ENCODE results near the gene BTG1.

BTG1 gene

DNA sequence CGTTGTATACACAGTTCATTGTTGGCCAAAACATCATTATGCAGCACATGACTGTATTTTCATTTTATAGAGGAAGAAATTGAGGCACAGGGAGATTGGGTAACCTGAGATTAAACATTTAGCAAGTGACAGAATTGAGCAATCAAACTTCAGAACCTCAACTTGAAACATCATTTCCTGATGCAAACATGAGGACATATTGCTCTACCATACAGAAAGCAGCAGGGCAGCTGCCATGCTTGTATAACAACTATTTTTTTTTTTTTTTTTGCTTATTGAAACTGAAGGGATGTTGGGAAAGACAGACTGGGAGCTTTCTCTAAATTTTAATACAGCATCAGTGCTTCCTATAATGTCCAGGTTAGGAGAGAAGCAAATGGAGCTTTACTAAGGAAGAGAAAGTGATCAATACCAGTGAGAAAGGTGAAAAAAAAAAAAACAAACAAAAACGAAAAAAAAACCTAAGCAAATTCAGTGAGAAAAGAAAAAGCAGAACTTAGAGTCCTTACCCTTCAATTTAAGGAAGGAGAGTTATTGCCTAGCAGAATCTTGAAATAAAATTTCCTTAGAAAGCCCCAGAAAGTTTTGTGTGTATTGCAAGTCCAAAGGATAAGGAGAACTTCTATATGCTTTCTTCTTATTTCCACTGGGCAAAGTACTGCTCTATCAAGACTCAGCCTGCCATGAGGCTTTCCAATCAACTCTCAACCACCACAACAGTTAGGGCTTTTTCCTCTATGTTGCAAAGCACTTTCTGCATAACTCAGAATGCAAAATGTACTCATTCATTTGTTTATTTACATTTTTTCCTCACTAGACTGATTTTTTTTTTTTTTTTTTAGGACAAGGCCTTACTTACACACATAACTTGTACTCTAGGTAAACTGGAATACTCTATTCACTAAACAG lies 21.6 kb downstream of the BTG1 start:
- TF ChIP-seq, protein P1, sequence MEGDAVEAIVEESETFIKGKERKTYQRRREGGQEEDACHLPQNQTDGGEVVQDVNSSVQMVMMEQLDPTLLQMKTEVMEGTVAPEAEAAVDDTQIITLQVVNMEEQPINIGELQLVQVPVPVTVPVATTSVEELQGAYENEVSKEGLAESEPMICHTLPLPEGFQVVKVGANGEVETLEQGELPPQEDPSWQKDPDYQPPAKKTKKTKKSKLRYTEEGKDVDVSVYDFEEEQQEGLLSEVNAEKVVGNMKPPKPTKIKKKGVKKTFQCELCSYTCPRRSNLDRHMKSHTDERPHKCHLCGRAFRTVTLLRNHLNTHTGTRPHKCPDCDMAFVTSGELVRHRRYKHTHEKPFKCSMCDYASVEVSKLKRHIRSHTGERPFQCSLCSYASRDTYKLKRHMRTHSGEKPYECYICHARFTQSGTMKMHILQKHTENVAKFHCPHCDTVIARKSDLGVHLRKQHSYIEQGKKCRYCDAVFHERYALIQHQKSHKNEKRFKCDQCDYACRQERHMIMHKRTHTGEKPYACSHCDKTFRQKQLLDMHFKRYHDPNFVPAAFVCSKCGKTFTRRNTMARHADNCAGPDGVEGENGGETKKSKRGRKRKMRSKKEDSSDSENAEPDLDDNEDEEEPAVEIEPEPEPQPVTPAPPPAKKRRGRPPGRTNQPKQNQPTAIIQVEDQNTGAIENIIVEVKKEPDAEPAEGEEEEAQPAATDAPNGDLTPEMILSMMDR (conservative IDR thresholded peaks at IDR 0.05; ENCODE audit: low read length): no peak
- DNase-seq (ENCODE audit: low read depth): peak; percentile 31
- H3K4me3 ChIP-seq (ENCODE audit: low read length): no peak overlapping the region

DNA sequence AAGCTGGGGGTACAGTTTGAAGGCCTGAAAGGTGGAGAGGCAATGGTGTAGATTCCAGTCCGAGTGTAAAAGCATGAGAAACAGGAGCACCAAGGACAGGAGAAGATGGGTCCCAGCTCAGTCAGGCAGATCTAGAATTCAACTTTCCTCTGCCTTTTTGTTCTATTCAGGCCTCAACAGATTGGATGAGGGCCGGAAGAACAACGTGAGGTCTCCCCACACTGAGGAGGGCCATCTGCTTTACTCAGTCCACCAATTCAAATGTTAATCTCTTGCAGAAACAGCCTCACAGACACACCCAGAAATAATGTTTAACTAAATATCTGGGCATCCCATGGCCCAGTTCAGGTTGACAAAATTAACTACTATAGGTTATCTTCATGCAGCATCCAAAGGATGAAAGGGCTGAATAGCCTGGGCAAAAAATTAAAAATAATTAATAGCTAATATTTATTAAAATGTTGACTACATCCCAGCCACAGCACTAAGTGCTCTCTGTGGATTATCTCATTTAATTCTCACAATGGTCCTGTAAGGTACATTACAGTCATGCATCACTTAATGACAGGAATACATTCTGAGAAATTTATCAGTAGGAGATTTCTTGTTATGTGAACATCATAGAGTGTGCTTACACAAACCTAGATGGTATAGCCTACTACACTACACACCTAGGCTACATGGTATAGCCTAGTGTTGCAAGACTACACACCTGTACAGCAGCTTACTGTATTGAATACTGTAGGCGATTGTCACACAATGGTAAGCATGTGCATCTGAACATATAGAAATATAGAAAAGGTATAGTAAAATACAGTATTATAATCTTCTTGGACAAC lies 22.5 kb downstream of the BTG1 start:
- TF ChIP-seq, protein P1 (conservative IDR thresholded peaks at IDR 0.05; ENCODE audit: low read length): no peak
- DNase-seq (ENCODE audit: low read depth): no peak
- no peak overlapping the region for H3K4me3 ChIP-seq (ENCODE audit: low read length)

DNA sequence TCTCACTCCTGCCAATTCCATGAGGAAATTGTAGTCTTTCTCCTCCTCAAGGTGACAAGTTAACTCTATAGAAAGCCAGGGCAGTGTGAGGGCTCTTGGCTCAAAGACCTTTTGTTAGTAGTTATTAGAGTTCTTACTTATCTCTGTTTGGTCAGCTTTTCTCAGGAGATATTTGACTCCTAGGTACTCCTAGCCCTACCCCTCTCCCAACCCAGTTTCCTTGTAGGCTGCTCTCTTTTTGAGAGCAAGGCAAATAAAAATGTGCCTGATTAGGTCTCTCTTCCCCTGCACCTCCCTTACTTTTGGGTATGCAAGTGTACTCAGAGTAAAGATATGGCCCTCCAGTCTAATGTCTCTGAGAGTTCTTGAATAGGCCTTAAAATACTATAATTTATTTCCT lies 23.8 kb downstream of the BTG1 start:
- TF ChIP-seq, protein P1 (conservative IDR thresholded peaks at IDR 0.05; ENCODE audit: low read length): no peak
- no peak overlapping the region for H3K4me3 ChIP-seq (ENCODE audit: low read length)
- no peak for DNase-seq (ENCODE audit: low read depth)

DNA sequence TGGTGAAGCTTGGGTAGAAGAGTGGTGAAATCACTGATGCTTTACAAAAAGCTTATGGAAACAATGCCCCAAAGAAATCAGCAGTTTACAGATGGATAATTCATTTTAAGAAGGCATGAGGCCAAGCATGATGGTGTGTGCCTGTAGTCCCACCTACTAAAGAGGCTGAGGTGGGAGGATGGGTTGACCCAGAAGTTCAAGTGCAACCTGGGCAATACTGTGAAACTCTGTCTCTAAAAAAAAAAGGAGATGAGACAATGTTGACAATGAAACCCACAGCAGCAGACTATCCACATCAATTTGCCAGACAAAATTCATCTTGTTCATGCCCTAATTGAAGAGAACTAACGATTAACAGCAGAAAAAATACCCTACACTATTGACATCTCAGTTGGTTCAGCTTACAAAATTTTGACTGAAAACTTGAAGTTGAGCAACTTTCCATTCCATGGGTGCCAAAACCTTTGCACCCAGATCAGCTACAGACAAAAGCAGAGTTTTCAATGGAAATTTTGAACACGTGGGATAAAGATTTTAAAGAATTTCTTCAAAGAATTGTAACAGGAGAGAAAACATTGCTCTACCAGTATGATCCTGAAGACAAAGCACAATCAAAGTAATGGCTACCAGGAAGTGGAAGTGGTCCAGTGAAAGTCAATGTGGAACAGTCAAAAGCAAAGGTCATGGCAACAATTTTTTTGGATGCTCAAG lies 26.7 kb downstream of the BTG1 start:
- DNase-seq (ENCODE audit: low read depth): no peak
- TF ChIP-seq, protein P1 (conservative IDR thresholded peaks at IDR 0.05; ENCODE audit: low read length): no peak
- H3K4me3 ChIP-seq (ENCODE audit: low read length): no peak overlapping the region

DNA sequence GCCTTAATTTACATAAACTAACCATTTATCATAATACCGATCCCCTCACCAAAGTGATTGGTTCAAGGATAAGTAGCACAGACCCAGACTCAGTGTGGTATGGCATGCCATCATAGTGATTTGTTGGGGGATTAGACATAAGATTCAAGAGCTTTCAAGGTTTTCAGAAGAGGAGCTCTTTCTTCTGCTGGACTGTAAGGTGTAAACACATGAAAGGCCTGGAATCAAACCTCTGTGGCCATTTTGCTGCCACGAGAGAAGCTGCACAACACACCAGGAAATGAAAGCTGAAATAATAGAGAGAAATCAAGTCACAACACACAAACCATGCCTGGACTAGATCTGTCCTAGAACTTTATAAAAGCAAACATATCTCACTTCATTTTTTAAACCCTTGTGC lies 30.8 kb downstream of the BTG1 start:
- DNase-seq (ENCODE audit: low read depth): no peak
- TF ChIP-seq, protein P1 (conservative IDR thresholded peaks at IDR 0.05; ENCODE audit: low read length): no peak
- H3K4me3 ChIP-seq (ENCODE audit: low read length): no peak overlapping the region

DNA sequence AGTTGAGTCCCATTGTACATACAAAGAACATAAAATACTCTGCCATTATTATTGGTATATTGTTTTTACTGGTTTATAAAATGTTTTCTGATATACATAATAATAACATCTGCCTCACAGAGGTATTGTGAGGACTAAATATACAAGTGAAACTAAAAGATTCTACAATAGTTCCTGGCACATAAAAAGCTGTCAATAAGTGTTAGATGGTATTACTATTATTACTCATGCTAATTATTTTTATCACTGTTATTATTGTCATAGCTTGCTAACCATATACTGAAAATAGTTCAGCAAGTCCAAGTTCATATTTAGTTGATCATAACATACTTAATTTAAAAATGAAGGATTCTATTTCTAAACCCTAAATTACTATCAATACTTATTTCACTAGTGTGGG lies 34.4 kb downstream of the BTG1 start:
- no peak for DNase-seq (ENCODE audit: low read depth)
- TF ChIP-seq, protein P1 (conservative IDR thresholded peaks at IDR 0.05; ENCODE audit: low read length): no peak
- no peak overlapping the region for H3K4me3 ChIP-seq (ENCODE audit: low read length)
